LHCN-M2 (cell line): Measurements from ENCODE around the gene BCAT1. TPM values are rescaled to one million over a fixed set of nuclear protein-coding genes. Genes with fewer than 3 reads are reported as not detected.
A peak's percentile ranks its signal among the peaks of the same experiment; 100 is the strongest.

Source experiments
- DNase-seq: peaks from one replicate; pipeline ENCODE4 v3.0.0-alpha.2; 2012; ENCODE audit warnings: low read depth
- polyA plus RNA-seq: library from polyadenylated mRNA; unstranded; fragments of >200 nt; gene quantifications from one replicate; pipeline ENCODE4 v1.2.1, GENCODE V29; 2012; ENCODE audit warnings: missing spikeins
- total RNA-seq: library from RNA; depleted of rRNA; stranded (reverse); fragments of >200 nt; gene quantifications from 2 replicates; pipeline ENCODE4 v1.2.3, GENCODE V29; 2014; rRNA removed

Gene BCAT1, protein sequence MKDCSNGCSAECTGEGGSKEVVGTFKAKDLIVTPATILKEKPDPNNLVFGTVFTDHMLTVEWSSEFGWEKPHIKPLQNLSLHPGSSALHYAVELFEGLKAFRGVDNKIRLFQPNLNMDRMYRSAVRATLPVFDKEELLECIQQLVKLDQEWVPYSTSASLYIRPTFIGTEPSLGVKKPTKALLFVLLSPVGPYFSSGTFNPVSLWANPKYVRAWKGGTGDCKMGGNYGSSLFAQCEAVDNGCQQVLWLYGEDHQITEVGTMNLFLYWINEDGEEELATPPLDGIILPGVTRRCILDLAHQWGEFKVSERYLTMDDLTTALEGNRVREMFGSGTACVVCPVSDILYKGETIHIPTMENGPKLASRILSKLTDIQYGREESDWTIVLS
- total RNA-seq: 35.8 and 47.6 TPM in 2 replicates
- polyA plus RNA-seq: 18.3 TPM

DNA sequence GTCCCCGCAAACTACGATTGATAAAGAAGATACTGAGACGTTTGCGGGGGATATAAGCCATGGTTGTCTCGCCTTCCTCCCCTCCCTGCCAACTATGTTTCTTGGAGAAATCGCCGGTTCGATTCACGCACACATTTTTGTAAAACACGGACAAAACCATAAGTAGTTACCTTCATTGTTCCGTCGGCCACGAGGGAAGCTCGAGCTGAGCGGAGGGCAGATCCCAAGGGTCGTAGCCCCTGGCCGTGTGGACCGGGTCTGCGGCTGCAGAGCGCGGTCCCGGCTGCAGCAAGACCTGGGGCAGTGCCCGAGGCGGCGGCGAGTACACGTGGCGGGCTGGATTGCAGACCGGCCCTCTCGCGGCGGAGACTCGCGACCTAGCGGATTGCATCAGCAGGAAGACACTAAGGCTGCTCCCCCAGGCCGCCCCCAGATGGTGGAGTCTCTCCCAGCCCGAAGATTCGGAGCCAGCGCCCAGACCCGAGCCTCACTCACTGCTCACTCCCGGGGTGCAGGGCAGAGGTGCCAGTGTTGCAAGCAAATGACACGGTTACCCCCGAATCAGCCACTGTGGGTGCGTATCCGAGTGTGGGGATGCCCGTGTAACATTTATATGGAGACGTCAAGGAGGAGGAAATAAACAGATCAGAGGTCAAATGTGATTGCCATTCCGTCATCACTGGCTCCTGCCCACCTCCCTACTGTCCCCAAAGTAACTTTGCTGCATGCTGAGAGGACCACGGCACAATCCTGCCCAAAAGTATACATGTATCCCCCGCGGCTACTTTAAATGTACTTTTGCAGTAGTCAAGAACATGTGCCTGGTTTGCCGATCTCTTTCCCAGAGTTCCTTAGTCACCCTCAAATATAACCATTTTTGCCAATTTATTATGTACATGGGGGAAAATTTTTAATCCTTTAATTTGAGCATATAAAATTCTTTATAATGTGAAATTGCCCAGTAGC, at the start of gene BCAT1:
BCAT1 (minus strand) TSS at position 345 of the 966 bp plus-strand sequence; CDS start at position 176, 169 bp downstream.
- peak; percentile 76 for DNase-seq

DNA sequence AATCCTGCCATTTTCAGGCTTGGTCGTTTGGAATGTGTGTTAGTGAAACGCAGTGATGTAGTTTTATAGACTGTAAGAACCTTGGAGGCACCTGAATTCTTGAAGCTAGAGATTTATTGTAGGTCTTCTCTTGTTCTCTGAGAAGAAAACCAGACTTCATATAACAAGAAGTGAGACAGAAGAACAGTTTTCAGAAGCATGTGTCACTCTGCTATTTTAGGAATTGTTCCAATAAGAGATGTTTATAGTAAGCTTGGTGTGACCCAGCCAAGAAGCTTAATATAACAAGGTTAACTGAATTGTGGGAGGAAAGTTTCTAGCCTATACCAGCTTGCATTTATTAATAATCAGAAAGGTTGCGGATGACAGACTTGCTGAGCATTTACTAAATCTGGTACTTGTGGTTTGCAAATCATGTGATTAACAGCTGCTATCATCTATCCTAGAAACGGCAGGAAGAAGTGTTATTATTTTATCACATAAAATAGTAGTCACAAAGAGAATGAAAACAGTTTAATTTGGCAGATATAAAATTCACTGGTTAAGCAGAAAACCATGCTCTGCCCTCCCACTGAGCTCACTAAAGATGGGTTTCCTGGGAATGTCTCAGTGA, 49.2 kb upstream of the BCAT1 start:
- peak; percentile 92 for DNase-seq

DNA sequence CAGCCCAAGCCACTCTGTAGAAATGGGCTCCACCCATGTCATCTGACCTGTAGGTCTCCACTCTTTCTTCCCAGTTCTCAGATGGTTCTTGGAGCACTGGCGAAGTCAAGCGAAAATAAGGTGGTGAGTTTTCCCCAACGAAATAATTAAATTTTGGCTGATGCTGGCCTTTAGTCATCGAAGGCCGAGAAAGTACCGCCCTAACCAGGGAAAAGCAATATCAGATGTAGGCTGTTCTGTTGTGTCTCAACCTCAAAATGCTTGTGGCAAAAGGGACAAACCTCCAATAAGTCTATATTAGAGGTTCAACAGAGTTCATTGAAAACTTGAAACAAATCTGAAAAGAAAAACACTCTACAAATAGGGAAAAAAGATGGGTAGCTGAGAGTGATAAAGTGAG, 48.6 kb upstream of the BCAT1 start:
- DNase-seq: peak; percentile 8

DNA sequence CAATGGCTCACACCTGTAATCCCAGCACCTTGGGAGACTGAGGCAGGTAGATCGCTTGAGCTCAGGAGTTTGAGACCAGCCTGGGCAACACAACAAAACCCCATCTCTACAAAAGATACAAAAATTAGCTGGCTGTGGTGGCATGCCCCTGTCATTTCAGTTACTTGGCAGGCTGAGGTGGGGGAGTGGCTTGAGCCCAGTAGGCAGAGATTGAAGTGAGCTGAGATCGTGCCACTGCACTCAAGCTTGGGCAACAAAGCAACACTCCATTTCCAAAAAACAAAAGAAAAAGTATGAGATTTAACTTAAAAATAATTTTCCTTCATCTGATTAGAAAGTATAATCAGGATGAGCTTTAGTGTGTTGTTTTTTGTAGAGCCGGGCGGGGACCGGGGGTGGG, 47.9 kb upstream of the BCAT1 start:
- no peak for DNase-seq

DNA sequence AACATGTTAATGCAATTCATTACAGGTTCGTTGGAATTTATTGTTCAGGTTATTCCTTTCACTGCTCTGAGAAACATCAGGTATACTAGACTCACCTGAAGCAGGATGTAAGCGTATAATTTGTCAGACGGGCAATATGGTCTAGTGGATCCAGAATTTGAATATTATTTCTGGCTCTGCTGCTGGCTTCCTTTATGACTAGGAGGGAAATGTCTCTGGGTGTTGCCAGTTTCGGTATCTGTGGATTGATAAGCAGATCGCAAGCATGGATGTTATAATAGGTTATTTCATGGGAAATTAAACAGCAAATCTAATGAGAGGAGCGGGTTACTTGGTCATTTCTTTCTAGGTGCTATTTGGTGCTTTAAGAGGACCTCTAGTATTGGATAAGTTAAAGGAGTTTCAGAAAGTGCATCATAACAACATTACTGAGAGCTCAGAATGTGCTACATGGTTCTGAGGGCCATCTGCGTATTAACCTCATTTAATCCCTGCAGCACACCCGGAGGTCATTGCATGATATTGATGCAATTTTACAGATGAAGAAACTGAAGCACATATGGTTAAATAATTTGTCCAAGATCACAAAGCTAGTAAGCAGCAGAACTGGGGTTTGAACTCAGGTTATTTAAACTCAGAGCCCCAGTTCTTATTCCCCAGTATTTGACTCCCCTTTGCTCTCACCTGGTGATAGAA, 47.3 kb upstream of the BCAT1 start:
- no peak for DNase-seq

DNA sequence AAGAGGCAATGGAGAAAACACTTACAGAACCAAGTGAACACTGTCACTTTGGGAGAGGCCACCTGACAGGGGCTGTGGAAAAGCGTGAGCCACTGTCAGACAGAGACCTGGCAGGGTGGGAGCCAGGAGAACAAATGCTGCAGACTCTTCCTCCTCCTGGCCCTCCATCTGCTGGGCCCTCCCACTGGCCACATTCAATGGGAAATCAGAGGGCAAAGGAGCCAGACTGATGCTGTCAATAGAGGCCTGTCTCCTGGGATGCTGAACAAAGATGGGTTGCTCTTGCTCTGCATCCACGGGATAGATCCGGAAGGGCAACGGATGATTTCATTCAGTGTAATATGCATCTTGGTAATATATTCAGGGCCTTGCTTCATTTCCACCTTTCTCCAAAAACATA, 44.9 kb upstream of the BCAT1 start:
- DNase-seq: no peak

DNA sequence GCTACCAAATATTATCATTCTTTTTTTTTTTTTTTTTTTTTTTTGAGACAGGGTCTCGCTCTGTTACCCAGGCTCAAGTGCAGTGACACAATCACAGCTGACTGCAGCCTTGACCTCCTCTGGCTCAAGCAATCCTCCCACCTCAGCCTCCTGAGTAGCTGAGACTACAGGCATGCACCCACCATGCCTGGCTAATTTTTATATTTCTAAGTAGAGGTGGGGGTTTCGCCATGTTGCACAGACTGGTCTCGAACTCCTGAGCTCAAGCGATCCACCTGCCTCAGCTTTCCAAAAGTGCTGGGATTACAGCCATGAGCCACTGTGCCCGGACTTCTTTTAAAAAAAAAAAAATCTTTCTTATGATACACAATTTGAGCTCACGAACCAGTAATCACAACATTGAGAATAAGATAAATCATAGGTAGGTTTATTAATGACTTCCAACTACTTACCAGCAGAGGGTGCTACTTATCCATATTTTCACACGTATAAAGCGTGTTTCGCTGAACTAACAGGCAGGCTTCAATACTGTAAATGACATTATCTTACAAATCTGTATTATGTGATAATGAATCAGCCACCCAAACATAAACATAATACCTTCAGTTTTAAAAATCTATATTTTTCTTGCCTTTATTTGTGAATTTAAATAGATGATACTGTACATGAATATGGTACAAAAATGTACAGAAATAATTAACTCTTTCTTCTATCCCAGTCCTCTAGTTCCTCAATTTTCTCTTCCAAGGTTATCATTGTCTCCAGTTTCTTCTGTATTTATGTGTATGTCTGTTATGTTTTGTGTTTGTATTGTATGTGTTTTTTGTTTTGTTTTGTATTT, 42.5 kb upstream of the BCAT1 start:
- DNase-seq: peak; percentile 51

DNA sequence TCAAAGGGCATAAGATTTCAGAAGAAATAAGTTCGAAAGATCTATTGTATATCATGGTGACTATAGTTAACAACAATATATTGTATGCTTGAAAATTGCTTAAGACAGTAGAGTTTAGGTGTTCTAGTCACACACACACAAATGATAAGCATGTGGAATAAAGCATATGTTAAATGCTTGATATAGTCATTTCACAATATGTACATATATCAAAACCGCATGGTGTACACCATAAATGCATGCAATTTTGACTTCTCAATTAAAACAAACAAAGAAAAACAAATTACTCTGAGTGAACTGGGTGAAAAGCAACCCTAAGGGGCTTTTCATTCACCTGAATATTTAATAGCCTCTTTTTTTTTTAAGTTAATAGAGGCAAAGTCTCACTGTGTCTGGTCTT, 40.3 kb upstream of the BCAT1 start:
- no peak for DNase-seq

DNA sequence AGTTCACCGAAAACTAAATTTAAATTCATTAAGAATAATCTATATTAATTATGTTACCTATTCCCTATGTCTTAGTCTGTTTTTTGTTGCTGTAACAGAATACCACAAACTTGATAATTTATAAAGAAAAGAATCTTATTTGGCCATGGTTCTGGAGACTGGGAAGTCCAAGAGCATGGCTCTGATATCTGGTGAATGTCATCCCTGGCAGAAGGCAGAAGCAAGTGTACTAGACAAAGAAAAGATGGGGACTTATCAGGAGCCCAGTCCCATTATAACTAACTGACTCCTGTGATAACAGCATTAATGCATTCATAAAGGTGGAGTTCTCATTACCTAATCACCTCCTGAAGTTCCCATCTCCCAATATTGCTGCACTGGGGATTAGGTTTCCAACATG, 33.3 kb upstream of the BCAT1 start:
- no peak for DNase-seq

DNA sequence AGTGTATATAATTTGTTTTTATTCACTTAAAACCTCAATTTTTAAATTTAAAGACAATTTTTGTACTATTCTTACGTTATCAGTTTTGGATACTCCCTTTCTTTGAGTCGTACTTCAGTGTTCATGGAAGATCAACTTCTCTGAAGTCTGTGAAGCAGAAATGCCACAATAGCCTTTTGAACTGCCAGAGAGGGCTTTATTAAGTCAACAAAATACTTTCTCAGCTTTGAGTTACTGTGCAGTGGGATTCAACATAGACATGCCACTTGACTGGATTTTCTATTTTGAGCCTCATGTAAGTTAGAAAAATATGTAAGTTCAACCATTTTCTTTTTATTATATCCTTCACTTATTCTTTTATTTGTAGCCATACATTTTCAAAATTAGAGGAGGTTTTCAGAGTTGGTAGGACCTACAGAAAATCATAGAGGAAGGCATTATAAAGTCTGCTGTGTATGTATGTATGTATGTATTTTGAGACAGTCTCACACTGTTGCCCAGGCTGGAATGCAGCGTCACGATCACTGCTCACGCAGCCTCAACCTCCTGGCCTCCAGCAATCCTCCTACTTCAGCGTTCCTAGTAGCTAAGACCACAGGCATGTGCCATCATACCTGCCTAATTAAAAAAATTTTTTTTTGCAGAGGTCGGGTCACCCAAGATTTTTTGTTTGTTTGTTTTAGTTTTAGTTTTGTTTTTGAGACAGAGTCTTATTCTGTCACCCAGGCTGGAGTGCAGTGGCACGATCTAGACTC, 31.3 kb upstream of the BCAT1 start:
- DNase-seq: no peak

DNA sequence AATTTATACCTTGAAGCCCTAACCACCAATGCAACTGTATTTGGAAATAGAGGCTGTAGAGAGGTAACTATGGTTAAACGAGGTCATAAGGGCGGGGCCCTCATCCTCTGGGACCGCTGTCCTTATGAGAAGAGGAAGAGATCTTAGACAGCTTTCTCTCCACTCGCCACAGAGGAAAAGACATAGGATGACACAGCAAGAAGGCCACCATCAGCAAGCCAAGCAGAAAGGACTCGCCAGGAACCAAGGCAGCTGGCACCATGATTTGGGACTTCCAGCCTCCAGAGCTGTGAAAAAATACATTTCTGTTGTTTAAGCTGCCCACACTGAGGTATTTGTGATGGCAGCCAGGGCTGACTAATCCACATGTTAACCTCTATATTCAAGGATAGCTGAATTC, 30.4 kb upstream of the BCAT1 start:
- DNase-seq: no peak

DNA sequence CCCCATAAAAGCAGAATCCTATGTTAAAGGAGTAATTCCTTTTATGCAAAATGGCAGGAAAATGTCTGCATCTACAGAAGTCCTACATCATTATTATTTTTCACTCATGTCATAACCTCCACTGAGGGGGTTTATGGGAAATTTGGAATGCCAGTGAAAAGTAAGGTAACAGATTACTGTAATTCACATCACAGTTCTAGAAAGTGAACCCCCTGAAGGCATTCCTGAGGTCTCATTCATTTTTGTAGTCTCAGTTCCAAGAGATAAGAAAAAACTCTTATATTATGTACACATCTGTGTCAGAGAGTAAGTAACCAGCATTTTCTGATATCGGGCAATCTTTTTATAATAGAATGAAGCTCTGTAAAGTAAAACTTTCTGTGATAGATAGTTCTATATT, 28.8 kb upstream of the BCAT1 start:
- no peak for DNase-seq

DNA sequence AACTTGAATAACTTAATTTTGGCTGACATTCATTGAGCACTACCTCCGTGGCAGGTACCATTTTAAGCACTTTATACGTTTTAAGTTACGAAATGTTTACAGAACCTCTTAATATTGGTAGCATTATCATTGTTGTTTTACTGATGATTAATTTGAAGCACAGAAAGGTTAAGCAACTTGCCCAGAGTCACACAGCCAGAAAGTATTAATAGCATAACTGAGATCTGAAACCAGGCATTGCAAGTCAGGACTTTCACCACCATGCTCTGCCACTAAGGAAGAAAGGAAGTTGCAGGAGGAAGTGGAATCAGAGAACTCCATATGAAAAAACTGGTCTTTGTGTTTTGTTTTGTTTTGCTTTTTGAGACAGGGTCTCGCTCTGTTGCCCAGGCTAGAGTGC, 28.2 kb upstream of the BCAT1 start:
- DNase-seq: no peak

DNA sequence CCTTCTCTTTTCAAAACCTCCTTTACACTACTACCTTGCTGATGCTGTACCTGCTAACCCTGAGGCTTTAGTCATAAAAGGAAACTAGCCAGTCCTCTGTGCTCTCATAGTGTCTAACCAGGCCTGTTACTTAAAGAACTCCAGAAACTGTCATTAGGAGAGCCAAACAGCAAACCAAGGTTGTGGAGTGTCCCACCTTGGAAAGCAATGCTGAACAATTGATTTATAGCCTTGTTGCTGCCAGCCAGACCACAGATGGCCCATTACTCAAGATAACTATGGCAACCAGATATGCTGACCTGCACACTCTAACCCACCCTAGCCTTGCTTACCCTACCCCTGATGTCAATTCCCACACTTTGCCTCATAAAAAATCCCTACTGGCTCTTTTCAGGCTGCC, 26.5 kb upstream of the BCAT1 start:
- no peak for DNase-seq

DNA sequence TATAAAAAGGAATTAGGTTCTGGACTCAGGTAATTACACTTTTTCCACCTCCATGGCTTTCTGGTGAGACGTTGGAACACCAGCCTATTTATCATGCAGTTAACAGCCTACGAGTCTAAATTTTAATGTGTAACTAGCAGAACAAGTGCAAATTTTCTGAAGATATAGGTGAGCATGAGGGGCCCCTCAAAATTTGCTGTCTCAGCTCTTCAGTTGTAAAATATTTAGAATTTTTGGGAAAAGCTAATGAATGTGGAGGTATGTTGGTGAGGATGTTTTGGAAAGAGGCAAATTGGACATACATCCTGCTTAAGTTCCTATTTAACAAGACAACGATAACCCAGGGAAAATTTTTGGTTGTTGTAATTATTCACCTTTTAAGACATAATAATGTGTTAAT, 25.3 kb upstream of the BCAT1 start:
- DNase-seq: no peak

DNA sequence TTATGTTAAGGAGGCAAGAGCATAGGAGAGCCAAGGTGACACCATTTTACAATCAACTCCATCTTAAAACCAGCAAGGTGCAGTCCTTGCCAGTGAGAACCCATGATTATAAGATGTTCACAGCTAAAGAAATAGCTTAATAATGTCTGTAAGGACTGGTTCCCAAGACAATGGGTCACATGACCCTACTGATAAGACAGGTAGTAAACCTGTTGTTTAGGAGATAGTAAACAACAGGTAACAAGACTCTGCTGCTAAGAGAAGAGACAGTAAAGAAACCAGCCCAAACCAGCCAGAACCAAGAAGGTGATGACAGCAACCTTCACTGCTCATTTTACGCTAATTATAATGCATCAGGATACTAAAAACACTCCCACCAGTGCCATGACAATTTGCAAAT, 23.2 kb upstream of the BCAT1 start:
- DNase-seq: no peak

DNA sequence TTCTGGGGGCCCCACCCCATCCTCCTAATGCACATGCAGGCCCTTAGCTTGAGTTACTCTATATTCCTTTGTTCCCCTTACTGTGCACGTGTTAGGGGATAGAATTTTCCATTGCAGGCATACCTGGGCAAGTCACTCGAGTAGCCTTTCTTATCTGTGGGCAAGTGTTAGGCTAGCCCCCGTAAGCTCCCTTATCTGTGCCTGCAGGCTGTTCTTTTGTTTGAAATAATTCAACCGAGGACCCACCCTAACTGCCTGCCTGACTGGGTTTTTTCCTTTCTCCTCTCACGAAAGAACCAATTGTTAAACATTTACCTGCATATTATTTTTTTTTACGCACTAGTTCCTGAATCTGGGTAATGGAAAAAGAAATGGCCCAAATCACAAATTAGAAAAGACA, 21.3 kb upstream of the BCAT1 start:
- DNase-seq: no peak

DNA sequence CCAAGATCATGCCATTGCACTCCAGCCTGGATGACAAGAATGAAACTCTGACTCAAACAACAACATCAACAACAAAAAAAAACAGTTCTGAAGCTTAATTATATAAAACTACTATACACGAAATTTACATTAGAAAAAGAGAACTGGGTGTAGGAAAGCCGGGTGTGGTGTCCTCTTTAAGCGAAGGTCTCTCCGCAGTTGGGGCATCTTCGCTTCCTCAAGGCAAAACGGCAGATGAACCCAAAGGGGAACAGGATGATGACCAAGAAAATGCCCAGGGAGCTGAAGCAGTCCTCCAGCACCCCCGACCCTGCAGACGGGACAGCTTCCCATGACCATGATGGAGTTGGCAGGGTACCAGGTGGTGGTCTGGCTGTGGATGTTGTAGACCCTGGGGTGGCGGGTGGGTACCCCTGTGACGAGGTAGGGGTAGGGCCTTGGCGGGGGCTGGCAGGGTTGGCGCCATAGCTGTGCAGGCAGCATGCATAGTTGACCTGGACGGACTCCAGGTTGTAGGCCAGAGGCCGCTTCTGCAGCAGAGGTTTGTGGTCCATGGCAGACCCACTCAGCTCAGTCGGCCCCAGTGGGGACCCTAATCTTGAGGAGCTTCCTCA, 18.2 kb upstream of the BCAT1 start:
- no peak for DNase-seq

DNA sequence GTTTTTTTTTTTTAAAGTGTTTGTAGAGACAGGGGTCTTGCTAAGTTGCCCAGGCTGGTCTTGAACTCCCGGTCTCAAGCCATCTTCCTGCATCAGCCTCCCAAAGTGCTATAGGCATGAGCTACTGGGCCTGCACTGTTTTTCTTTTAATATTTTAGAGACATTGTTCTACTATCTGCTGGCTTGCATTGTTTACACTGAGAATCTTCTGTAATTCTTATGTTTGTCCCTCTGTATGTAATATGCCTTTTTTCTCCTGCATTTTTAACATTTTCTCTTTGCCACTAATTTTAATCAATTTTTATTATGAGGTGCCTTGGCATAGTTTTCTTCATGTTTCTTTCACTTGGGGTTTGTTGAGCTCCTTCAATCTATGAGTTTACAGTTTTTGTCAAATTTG, 15.4 kb upstream of the BCAT1 start:
- DNase-seq: no peak
